ENCODE data around the gene MIA3. TPM values are rescaled to one million over a fixed set of nuclear protein-coding genes. Genes with fewer than 3 reads are reported as not detected.

MIA3 gene
- total and polyA plus RNA-seq, 2 experiments from 2014 or later = 32.7 to 40.0 TPM

DNA sequence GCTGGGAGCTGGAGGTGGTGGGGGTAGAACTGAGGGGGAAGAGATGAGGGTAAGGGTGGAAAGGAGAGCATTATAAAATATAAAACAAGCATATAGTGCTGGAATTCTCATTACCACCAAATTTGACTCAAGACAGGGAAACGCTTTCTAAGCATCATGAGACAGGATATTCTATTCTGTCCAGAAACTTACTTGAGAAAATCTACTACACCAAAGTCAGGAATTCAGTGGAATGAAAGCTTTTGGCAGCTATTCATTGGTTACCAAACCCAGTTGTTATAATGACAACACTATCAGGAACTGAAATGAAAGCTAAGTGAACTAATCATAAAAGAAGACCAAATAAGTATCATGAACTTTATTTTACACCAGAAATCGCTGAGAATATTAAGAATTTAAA is 79.9 kb downstream of the MIA3 start (continued):
- TF ChIP-seq ZNF114 (CRISPR knock-in tag; IDR thresholded peaks at IDR 0.05) (no peak), POLR2AphosphoS5 (IDR thresholded peaks at IDR 0.05; ENCODE audit: low read depth) (no peak), CTCF (conservative IDR thresholded peaks at IDR 0.05; ENCODE audit: low read depth in 2 of 2) (no peak), ZNF331 (CRISPR knock-in tag; IDR thresholded peaks at IDR 0.05; ENCODE audit: low read depth) (no peak), STAT1 (IDR thresholded peaks at IDR 0.05; ENCODE audit: unreplicated experiment) (no peak), CREB1 (CRISPR knock-in tag; IDR thresholded peaks at IDR 0.05; ENCODE audit: low read depth) (no peak), EZH2phosphoT487 (IDR thresholded peaks at IDR 0.05; ENCODE audit: unreplicated experiment) (no peak)
- TF ChIP-seq, protein P1, sequence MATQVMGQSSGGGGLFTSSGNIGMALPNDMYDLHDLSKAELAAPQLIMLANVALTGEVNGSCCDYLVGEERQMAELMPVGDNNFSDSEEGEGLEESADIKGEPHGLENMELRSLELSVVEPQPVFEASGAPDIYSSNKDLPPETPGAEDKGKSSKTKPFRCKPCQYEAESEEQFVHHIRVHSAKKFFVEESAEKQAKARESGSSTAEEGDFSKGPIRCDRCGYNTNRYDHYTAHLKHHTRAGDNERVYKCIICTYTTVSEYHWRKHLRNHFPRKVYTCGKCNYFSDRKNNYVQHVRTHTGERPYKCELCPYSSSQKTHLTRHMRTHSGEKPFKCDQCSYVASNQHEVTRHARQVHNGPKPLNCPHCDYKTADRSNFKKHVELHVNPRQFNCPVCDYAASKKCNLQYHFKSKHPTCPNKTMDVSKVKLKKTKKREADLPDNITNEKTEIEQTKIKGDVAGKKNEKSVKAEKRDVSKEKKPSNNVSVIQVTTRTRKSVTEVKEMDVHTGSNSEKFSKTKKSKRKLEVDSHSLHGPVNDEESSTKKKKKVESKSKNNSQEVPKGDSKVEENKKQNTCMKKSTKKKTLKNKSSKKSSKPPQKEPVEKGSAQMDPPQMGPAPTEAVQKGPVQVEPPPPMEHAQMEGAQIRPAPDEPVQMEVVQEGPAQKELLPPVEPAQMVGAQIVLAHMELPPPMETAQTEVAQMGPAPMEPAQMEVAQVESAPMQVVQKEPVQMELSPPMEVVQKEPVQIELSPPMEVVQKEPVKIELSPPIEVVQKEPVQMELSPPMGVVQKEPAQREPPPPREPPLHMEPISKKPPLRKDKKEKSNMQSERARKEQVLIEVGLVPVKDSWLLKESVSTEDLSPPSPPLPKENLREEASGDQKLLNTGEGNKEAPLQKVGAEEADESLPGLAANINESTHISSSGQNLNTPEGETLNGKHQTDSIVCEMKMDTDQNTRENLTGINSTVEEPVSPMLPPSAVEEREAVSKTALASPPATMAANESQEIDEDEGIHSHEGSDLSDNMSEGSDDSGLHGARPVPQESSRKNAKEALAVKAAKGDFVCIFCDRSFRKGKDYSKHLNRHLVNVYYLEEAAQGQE (IDR thresholded peaks at IDR 0.05; ENCODE audit: unreplicated experiment) = no peak
- TF ChIP-seq, protein P2, sequence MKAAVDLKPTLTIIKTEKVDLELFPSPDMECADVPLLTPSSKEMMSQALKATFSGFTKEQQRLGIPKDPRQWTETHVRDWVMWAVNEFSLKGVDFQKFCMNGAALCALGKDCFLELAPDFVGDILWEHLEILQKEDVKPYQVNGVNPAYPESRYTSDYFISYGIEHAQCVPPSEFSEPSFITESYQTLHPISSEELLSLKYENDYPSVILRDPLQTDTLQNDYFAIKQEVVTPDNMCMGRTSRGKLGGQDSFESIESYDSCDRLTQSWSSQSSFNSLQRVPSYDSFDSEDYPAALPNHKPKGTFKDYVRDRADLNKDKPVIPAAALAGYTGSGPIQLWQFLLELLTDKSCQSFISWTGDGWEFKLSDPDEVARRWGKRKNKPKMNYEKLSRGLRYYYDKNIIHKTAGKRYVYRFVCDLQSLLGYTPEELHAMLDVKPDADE (IDR thresholded peaks at IDR 0.05) = no peak

- Mint-ChIP-seq H3K4me1 (no peaks in the 10 kb centered on the region), H3K9me3 (peaks cover 9% of the 10 kb centered on the region; the same call in 2 of the 3 replicates), H3K27ac (no peak overlapping the region), H3K27me3 (ENCODE audit: insufficient read depth, low read depth, poor library complexity) (no peaks in the 10 kb centered on the region), H3K36me3 (ENCODE audit: low read depth) (peaks cover 67% of the 10 kb centered on the region), H3K4me3 (no peak overlapping the region)
- H3K27me3 ChIP-seq (ENCODE audit: insufficient read depth) = no peaks in the 10 kb centered on the region
- peaks cover 8% of the 10 kb centered on the region; the same call in 1 of the 2 replicates for H4K20me1 ChIP-seq (replicated peaks; ENCODE audit: insufficient read depth)
- peaks cover 4% of the 10 kb centered on the region; the same call in 1 of the 2 replicates for H3K36me3 ChIP-seq (ENCODE audit: insufficient read depth)
- H3K79me2 ChIP-seq (replicated peaks; ENCODE audit: insufficient read depth) = peaks cover 53% of the 10 kb centered on the region
- no peak overlapping the region for H2AFZ ChIP-seq
- DNase-seq (ENCODE audit: low spot score) (no peak), ATAC-seq (no peak)
- H3K4me1 ChIP-seq (ENCODE audit: insufficient read depth) = no peaks in the 10 kb centered on the region
- no peaks in the 10 kb centered on the region for H3K9me2 ChIP-seq (ENCODE audit: insufficient read depth)
- H3K4me3 ChIP-seq = no peak overlapping the region
- no peak overlapping the region for H3K27ac ChIP-seq (ENCODE audit: low read depth)
- H3F3A ChIP-seq (replicated peaks; ENCODE audit: low read depth) = no peaks in the 10 kb centered on the region
- no peak overlapping the region for H3K4me2 ChIP-seq
- no peak for TF ChIP-seq CREB1 (CRISPR knock-in tag; IDR thresholded peaks at IDR 0.05; ENCODE audit: low read depth)
- no peak for TF ChIP-seq EZH2 (IDR thresholded peaks at IDR 0.05; ENCODE audit: low read depth, unreplicated experiment)
- no peak for TF ChIP-seq POLR2AphosphoS5 (IDR thresholded peaks at IDR 0.05; ENCODE audit: low read depth)
- TF ChIP-seq, protein P2 (IDR thresholded peaks at IDR 0.05) = no peak
- TF ChIP-seq CTCF (conservative IDR thresholded peaks at IDR 0.05; ENCODE audit: low read depth in 2 of 2) = no peak
Observed at GRCh38 chr1:222702210-222702609, 84.3 kb downstream of the MIA3 start.
